Stimulated activated CD8-positive, alpha-beta memory T cell treated with anti-CD3 and anti-CD28 coated beads, Interleukin-12 subunit alpha, Interleukin-12 subunit beta, amount 100 ng/mL, for 24 hours (primary cell): ENCODE results near the gene ZFYVE28.

Source experiments
- DNase-seq: peaks from one replicate; pipeline ENCODE4 v3.0.0-alpha.2; 2020; ENCODE audit errors: extremely low read depth

The ZFYVE28 gene

GRCh38 chr4:2353222-2354107, 65.0 kb downstream of the ZFYVE28 start:
- DNase-seq: no peak

DNA sequence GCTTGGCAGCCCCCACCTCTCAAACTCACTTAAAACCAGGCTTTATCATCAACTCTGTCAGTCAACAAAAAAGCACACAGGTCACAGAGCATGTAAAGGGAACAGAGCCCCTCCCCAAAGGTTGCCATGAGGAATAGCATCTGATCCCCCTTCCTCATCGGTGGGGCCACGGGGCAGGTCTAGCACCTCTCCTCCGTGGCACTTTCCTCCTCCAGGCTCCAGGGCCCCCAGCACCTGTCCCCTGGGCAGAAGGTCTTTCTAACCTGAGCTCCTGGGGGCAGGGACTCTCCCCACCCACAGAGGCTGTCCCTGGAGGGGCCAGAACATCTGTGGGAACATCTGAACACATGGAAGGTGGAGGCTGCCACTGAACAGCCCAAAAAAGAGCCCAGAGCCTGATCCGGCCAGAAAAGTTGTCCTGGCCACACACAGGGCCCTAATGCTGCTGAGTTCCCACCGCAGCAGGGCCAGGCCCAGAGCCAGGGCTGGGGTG, 65.7 kb downstream of the ZFYVE28 start:
- DNase-seq: no peak

DNA sequence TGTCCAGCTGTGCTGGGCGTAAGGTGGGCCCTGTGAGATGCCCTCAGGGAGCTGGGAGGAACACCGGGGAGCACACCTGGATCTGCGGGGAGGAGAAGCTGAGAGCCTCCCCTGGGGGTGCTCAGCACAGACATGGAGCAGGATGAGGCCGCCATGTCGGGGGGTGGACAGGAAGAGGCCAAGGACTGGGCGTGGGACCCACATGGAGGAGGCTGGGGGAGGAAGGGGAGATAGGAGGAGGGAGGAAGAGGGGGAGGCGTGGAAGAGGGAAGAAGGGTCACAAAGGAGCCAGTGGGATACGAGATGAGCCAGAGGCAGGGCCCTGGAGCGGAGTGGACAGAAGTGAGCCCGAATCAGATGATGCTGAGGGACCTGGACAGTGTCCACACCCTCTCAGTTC, 66.3 kb downstream of the ZFYVE28 start:
- DNase-seq: no peak

GRCh38 chr4:2350982-2351381, 67.5 kb downstream of the ZFYVE28 start:
- no peak for DNase-seq

- no peak for DNase-seq
Measured at GRCh38 chr4:2348786-2349185, 69.7 kb downstream of the ZFYVE28 start.

DNA sequence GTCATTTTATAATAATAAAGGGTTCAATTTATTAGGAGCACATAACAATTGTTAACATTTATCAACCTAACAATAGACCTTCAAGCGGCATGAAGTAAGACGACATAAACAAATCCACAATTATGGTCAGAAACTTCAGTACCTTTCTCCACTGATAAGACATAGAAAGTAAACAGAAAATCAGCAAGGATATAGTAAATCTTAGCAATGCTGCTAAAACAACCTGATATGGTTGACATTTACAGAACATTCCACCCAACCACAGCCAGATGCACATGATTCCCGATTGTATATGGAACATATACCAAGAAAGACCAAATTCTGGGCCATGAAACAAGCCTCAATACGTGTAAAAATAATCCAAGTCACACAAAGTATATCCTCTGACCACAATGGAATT, 71.3 kb downstream of the ZFYVE28 start:
- no peak for DNase-seq

GRCh38 chr4:2343476-2343875, 75.0 kb downstream of the ZFYVE28 start:
- no peak for DNase-seq

DNA sequence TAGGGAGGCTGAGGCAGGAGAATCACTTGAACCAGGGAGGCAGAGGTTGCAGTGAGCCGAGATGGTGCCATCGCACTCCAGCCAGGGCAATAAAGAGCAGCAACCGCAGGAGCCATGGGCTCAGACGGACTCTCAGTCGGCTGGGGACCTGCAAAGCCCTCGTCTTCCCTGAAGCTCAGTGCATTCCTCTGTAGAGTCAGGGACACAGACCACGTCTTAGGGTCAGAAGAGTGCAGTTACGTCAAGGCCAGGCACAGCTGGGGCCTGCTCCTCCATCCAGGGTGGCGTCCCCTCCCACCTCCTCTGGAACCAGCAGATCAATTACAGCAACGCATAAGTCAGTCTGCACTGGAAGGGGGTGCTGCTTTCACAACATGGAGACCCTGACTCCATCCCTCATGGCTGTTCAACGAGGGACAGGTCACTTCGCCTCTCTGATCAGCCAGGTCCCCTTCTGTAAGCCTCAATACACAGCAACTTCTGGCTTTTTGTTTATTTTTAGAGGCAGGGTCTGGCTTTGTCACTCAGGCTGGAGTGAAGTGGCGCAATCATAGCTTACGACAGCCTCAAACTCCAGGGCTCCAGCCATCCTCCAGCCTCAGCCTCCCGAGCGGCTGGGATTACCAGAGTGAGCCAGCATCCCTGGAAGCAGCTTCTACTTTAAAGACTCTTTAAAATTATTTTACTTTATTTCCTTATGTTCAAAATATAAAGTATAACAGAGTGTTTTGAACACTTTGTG, 76.4 kb downstream of the ZFYVE28 start:
- no peak for DNase-seq

- DNase-seq: no peak
Measured at GRCh38 chr4:2341261-2341841, 77.1 kb downstream of the ZFYVE28 start.

- DNase-seq: no peak
Measured at GRCh38 chr4:2340272-2341061, 78.0 kb downstream of the ZFYVE28 start.

DNA sequence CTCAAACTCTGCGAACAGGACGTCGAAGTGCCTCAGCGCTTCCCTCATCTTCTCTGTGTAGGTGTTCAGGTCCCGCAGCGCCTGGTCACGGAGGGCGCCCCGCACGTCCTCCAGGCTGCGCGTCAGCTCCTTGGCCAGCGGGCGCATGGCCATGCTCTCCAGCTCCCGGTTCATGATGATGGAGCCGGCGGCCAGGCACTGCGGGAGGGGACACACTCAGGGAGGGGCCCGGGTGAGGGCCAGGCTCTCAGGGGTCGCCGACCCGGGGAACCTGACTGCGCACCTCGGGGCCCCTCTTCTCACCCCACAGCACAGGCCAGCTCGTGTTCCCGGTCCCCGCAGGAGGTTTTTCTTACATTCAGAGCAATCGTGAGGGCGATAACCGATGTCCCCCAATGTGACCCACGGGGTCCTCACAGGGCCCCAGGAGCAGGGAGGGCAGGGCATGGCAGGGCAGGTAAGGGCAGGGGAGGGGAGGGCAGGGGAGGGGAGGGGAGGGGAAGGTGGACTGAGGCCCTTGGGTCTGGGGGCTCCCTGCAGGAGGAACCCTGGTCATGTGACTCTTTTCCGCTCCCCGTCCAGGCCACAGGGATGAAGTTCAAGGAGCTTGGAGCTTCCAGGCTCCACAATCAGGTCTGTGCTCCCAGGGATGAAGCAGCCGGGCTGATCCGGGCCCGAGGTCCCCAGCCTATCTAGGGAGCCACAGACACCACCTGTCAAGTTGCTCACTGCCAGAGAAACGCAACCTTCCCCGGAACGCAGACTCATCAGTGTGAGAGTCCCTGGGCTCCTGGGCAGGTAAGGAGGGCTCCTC, 78.8 kb downstream of the ZFYVE28 start:
- DNase-seq: no peak

GRCh38 chr4:2338754-2339457, 79.5 kb downstream of the ZFYVE28 start:
- DNase-seq: no peak

GRCh38 chr4:2337896-2338295, 80.5 kb downstream of the ZFYVE28 start:
- no peak for DNase-seq

- DNase-seq: no peak
Measured at GRCh38 chr4:2337131-2337723, 81.2 kb downstream of the ZFYVE28 start.

DNA sequence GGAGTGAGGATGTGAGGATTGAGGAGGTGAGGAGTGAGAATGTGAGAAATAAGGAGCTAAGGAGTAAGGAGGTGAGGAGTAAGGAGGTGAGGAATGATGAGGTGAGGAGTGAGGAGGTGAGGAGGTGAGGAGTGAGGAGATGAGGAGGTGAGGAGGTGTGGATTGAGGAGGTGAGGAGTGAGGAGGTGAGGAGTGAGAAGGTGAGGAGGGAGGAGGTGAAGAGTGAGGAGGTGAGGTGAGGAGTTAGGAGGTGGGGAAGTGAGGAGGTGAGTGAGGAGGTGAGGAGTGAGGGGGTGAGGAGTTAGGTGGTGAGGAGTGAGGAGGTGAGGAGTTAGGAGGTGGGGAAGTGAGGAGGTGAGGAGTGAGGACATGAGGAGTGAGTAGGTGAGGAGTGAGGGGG, 81.8 kb downstream of the ZFYVE28 start:
- no peak for DNase-seq

- DNase-seq: no peak
Measured at GRCh38 chr4:2335729-2336101, 82.7 kb downstream of the ZFYVE28 start.

DNA sequence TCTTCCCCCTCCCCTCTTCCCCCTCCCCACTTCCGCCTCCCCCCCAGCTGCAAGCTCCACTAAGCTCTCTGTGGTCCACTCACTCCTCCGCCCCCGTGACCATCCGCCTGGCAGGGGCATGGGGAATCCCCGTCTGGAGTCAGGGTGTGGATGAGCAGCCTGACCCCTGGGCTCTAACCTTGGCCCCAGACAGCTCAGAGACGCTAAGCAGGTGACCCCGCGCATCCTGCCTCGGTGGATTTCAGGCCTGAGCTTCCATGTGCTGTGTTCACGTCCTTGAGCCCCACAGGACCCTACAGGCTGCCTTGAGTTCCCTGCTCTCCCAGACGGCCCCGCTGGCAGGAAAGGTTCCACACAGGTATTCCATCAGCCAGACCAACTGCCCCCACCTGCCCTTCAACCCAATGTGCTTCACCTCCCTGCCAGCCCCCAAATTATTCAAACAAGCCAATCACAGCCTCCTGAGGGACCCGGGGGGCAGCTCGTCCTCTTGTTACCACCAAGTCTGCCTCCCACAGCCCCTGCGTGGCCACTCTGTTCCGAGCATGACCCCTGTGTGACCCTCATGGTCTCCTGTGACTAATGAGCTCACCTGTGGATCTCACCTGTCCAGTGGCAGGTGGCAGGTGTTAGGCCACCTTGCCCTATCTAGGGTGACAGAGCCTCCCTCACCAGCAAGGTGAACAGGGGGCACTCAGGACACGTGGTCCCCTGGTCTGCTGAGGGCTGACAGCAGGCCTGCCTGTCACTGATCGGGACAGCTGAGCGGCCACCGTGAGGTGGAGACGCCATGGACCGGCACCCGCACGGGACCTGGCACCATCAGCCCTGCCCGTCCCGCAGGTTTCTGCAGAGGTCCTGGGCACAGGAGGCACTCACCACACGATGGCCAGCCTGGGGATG, 83.4 kb downstream of the ZFYVE28 start:
- DNase-seq: no peak

DNA sequence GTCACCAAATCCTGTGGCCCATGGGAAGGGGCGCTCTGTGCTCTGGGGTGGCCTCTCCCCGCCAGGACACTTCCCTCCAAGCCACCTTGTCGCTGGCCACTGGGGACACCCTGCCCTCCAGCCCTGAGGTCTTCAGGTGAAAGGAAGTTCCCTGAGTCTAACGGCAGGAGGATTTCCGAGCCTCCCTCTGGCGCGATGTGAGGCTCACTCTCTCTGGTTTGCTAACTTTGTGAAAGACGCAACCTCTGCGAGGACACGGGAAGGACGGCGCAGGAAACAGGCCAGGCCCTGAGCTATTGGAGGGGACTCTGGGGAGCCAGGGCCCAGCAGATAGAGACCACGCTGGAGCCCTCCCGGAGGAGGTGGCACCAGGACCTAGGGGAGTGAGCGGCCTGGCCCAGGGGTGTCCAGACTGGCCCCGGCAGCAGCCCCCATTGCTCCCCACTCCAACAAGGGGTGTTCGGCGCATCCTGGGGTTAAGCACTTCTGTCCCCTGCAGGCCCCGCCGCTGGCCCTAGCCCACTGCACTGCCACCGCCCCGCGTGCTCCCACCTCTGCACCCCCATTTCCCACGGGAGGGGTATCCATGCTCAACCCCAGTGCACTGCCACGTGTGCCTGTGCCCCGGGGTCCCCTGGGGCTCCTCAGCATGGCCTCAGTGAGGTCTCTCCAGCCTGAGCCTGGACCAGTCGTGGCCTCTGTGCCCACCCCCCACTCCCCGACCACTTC, 84.4 kb downstream of the ZFYVE28 start:
- no peak for DNase-seq
